Activated CD4-positive, alpha-beta T cell treated with anti-CD3 and anti-CD28 coated beads for 36 hours (primary cell): ENCODE results near the gene MGMT. TPM values are rescaled to one million over a fixed set of nuclear protein-coding genes. Genes with fewer than 3 reads are reported as not detected.
A peak's percentile ranks its signal among the peaks of the same experiment; 100 is the strongest.

Experiments
- ATAC-seq: fragments of 200-7000 bp; cut with Tn5 transposase; one replicate; pipeline ENCODE4 v1.10.0; 2021; ENCODE audit warnings: mild to moderate bottlenecking, moderate library complexity
- CTCF ChIA-PET: fragments of 350-600 bp; sonication (Branson Sonifier 250); formaldehyde crosslinking; loops from one replicate; lab custom pipeline; 2021; ENCODE audit warnings: antibody characterized with exemption; lab: Charles Lee
- POLR2A ChIA-PET: fragments of 350-600 bp; sonication (Branson Sonifier 250); formaldehyde crosslinking; loops from one replicate; lab custom pipeline; 2021; ENCODE audit warnings: antibody characterized with exemption, inconsistent platforms; lab: Charles Lee
- DNase-seq: peaks from one replicate; pipeline ENCODE4 v3.0.0-alpha.2; 2020
- H3K27ac Mint-ChIP-seq: one replicate; pipeline ENCODE4 v1.8.0; 2021; ENCODE audit warnings: mixed read lengths
- H3K27me3 Mint-ChIP-seq: one replicate; pipeline ENCODE4 v1.8.0; 2021; ENCODE audit warnings: mixed read lengths
- H3K36me3 Mint-ChIP-seq: one replicate; pipeline ENCODE4 v1.8.0; 2021; ENCODE audit warnings: low read depth, mixed read lengths
- H3K4me1 Mint-ChIP-seq: one replicate; pipeline ENCODE4 v1.8.0; 2021; ENCODE audit warnings: mixed read lengths
- H3K4me3 Mint-ChIP-seq: one replicate; pipeline ENCODE4 v1.8.0; 2021; ENCODE audit warnings: mild to moderate bottlenecking, moderate library complexity, mixed read lengths
- H3K9me3 Mint-ChIP-seq: one replicate; pipeline ENCODE4 v1.8.0; 2021; ENCODE audit warnings: low read depth, mixed read lengths
- intact Hi-C, 2 experiments: fragments of 100-400 bp; cut with DNase I in 1 of 2; cut with micrococcal nuclease in 1 of 2; formaldehyde crosslinking; loops; one replicate each; pipeline versions ENCODE4 v1.14.2 to v1.15.1; 2022 to 2024; cut with DNase I, micrococcal nuclease
- total RNA-seq, 2 experiments: library from RNA; stranded (reverse); gene quantifications; one replicate each; pipeline ENCODE4 v1.2.3, GENCODE V29; 2021

MGMT gene
- total RNA-seq, 2 experiments from 2014 or later = 18.0 to 22.8 TPM

DNA sequence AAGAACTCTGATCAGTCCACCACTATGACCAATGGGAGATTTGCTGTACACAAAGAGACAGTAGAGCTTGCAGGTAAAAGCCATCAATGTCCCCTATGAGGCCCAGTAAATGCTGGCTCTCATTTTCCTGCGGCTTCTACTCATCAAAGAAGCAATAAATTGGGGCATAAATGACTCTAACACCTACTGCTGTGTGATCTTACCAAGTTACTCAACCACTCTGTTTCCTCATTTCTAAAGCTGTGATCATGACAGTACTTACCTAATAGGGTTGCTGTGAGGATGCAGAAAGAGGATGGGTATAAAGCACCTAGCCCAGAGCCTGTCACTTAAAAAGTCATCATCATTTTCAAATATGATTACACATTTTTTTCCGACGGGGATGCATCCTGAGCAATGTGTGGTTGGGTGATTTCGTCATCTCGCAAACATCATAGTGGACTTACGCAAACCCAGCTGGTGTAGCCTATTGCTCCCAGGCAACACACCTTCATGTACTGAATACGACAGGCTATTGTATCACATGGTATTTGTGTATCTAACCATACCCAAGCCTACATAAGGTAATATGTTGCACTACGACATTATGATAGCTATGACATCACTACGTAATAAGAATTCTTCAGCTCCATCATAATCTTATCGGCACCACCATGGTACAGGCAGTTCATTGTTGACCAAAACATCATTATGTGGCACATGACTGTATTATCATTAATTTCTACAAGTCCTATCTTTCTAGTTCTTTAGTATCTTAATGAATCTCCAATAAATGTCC is 7.1 kb upstream of the MGMT start:
- POLR2A ChIA-PET = no interaction called here
- H3K27me3 Mint-ChIP-seq = peaks cover 16% of the 10 kb centered on the region
- H3K27ac Mint-ChIP-seq = no peak overlapping the region
- H3K4me1 Mint-ChIP-seq = no peaks in the 10 kb centered on the region
- H3K4me3 Mint-ChIP-seq = no peak overlapping the region
- ATAC-seq (no peak), DNase-seq (no peak)
- no peaks in the 10 kb centered on the region for H3K9me3 Mint-ChIP-seq
- no peaks in the 10 kb centered on the region for H3K36me3 Mint-ChIP-seq
- CTCF ChIA-PET = interaction anchor here (0.6 kb wide), 1 partner anchor 104 kb away, joined by 3 read pairs; no protein-coding TSS in a partner anchor
- intact Hi-C loops = no loop called here

DNA sequence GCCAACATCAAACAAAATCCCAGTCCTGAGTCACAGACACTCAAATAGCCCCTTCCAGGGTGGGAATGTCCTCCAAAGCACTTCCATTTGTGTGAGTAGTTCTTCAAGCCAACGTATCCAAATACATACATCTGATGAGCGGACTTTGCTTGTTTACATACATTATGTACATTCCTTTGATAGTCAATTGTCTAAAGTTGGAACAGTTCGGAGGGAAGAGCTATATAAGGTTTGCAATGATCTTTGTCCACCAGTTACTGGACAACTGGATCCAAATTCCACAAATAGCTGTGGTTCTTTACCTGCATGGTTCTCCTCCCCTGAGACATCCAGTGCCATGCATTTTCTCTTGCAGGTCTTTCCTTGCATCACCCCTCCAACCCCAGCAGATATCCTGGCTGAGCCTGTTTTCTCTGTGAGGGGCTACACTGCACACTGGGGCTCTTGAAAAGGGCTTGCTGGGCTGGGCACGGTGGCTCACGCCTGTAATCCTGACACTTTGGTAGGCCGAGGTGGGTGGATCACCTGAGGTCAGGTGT is 4.7 kb upstream of the MGMT start:
- ChIA-PET POLR2A (no interaction called here), CTCF (interaction anchor here (0.6 kb wide), 1 partner anchor 670 kb away, joined by 3 read pairs; no protein-coding TSS in a partner anchor)
- H3K27me3 Mint-ChIP-seq = peaks cover 7% of the 10 kb centered on the region
- intact Hi-C loops = no loop called here
- no peak for ATAC-seq
- H3K9me3 Mint-ChIP-seq = no peaks in the 10 kb centered on the region
- no peak overlapping the region for H3K27ac Mint-ChIP-seq
- H3K36me3 Mint-ChIP-seq = no peaks in the 10 kb centered on the region
- no peak for DNase-seq
- H3K4me1 Mint-ChIP-seq = no peaks in the 10 kb centered on the region
- no peak overlapping the region for H3K4me3 Mint-ChIP-seq

DNA sequence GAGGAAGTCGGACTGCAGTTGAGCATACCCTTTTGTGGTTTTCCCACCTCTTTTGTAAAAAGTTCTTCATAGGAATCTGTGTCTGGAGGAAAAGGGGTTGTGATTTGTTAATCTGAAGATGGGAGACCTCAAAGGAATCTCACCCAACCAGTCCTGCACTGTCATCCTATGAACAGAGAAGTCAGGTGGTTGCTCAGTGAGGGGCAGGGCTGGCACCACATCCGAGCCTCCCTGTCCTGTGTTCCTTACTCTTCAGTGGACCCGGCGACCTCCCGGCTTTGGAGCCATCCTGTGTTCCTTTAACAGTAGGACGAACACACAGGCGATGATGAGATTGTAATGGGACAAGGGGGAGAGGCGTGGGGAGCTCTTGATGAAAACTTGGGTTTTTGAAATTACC is 2.8 kb upstream of the MGMT start:
- CTCF ChIA-PET = interaction anchor here (0.6 kb wide), 1 partner anchor 229 kb away, joined by 5 read pairs; no protein-coding TSS in a partner anchor
- POLR2A ChIA-PET = no interaction called here

DNA sequence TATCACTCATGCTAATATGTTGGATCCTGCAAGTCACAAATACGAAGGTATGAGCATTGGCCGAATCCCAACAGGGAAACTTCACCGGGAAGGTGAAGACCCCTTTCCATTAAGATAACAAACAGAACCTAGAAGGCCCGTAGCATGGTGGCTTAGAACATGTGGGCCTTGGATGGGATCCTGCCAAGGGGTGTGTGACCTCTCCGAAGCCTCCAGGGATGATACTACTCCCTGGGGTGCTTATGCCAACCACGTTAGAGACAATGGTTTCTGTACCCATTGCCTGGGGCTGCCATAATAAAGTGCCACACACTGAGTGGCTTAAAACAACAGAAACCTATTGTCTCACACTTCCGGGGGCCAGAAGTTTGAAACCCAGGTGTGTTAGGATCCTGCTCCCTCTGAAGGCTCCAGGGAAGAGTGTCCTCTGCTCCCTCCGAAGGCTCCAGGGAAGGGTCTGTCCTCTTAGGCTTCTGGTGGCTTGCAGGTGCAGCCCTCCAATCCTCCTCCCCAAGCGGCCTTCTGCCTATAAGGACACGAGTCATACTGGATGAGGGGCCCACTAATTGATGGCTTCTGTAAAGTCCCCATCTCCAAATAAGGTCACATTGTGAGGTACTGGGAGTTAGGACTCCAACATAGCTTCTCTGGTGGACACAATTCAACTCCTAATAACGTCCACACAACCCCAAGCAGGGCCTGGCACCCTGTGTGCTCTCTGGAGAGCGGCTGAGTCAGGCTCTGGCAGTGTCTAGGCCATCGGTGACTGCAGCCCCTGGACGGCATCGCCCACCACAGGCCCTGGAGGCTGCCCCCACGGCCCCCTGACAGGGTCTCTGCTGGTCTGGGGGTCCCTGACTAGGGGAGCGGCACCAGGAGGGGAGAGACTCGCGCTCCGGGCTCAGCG is 992 bp upstream of the MGMT start:
- intact Hi-C loops = loop anchor here (2.0 to 5.0 kb wide), 5 partner anchors 496 to 1419 kb away; partner anchors contain the start of genes EBF3 (in 1 of the 2), GLRX3 (in 1 of the 2) and MKI67 (in 1 of the 2)
- Mint-ChIP-seq H3K27ac (peak overlapping the region; percentile 42), H3K9me3 (no peaks in the 10 kb centered on the region), H3K4me3 (peak overlapping the region; percentile 70), H3K4me1 (peaks cover 7% of the 10 kb centered on the region), H3K27me3 (no peaks in the 10 kb centered on the region), H3K36me3 (peaks cover 7% of the 10 kb centered on the region)
- POLR2A ChIA-PET = no interaction called here
- CTCF ChIA-PET = interaction anchor here (1.0 kb wide), 1 partner anchor 644 kb away, joined by 3 read pairs; the partner anchor contains the start of gene C10orf143
- ATAC-seq = no peak
- DNase-seq = peak; percentile 15

More for the DNA sequence above, 2.8 kb upstream of the MGMT start:
- no peak for ATAC-seq
- intact Hi-C loops = no loop called here
- Mint-ChIP-seq H3K27me3 (no peaks in the 10 kb centered on the region), H3K9me3 (no peaks in the 10 kb centered on the region), H3K27ac (no peak overlapping the region), H3K36me3 (peaks cover under 1% of the 10 kb centered on the region), H3K4me1 (peaks cover 7% of the 10 kb centered on the region), H3K4me3 (no peak overlapping the region)
- DNase-seq = no peak

DNA sequence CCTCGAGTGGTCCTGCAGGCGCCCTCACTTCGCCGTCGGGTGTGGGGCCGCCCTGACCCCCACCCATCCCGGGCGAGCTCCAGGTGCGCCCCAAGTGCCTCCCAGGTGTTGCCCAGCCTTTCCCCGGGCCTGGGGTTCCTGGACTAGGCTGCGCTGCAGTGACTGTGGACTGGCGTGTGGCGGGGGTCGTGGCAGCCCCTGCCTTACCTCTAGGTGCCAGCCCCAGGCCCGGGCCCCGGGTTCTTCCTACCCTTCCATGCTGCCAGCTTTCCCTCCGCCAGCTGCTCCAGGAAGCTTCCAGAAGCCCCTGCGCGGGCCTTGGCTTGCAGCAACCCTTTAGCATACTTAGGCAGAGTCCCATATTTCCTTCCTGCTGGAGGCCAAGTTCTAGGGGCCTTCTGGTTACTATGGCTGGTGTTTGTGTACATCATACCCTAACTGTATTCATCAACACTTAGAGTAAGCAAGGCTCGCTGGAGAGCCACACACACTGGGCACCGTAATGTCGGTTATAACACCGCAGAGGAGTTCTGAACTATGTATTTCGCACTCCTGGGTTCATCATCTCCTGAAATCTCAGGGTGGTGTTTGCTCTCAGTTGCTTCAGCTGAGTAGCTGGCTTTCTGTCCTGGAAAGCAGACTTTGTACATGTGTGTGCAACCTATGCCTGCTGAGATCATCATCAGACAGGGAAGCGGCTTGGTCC is 471 bp downstream of the MGMT start:
- H3K9me3 Mint-ChIP-seq = no peaks in the 10 kb centered on the region
- peak overlapping the region; percentile 77 for H3K4me3 Mint-ChIP-seq
- DNase-seq (peak; percentile 21), ATAC-seq (peak; percentile 1)
- peak overlapping the region; percentile 33 for H3K27ac Mint-ChIP-seq
- no peaks in the 10 kb centered on the region for H3K27me3 Mint-ChIP-seq
- ChIA-PET CTCF (interaction anchor here (0.6 to 1.0 kb wide), 3 partner anchors 643 to 1419 kb away, joined by 3 read pairs; partner anchors contain the start of gene C10orf143), POLR2A (no interaction called here)
- intact Hi-C loops = loop anchor here (1.0 to 5.0 kb wide), 8 partner anchors 495 to 1421 kb away; partner anchors contain the start of genes GLRX3 (in 2 of the 2), EBF3 (in 1 of the 2) and MKI67 (in 1 of the 2)
- H3K4me1 Mint-ChIP-seq = peaks cover 7% of the 10 kb centered on the region
- peaks cover 14% of the 10 kb centered on the region for H3K36me3 Mint-ChIP-seq

DNA sequence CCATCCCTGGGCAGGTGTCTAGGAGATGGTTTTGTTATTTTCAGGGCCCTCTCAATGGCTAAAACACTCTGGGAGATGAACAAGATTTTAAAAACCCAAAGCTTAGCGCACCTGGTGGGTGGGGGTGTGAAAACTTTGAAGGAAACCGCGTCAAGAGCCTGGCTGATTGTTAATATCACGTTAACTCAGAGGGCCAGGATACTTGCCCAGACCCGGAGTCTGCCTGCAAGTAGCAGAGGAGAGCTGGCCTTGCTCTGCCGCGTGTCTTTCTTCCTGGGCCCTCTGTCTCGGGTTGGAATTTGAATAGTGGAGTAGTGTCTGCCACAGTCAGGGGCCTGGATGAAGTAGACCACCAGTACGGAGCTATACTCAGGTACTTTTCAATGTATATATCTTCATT is 1.1 kb downstream of the MGMT start:
- intact Hi-C loops = loop anchor here (5.0 kb wide), 3 partner anchors 494 to 1256 kb away; partner anchors contain the start of genes EBF3 (in 1 of the 2) and GLRX3 (in 1 of the 2)
- H3K27ac Mint-ChIP-seq = no peak overlapping the region
- POLR2A ChIA-PET = no interaction called here

DNA sequence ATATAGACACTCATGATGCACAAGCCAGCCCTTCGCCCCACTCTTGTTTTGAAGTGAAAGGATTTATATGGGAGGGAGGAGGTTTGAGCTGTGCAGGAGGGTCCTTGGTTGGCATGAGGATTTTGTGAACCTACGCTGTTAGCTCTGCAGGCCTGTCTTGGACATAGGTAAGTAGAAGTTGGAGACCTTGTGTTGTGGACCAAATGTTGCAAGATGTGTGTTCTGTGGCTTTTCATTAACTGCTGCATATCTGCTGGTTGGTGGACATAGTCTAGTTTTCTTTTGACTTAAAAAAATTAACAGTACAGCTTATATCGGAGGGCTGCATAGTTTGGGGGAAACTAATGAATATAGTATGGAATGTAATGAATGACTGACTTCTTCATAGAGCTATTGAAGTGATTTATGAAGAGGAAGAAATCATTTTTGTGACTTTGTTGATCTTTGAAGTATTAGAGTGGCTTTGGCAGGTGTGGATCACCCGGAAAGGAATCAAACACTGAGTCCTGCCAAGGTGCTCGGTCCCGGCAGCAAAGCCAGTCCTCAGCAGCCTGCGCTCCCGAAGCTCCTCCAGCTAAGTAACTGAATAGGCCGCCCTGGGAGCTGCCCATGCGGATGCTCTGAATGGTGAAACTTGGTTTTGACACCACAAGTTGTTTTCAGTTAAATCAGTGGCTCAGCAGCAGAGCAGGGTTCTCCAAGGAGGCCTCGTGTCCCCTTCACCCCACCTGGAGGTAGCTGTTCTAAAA is 3.2 kb downstream of the MGMT start:
- no peak for ATAC-seq
- peaks cover 14% of the 10 kb centered on the region for H3K4me1 Mint-ChIP-seq
- H3K4me3 Mint-ChIP-seq = no peak overlapping the region
- no peak overlapping the region for H3K27ac Mint-ChIP-seq
- H3K36me3 Mint-ChIP-seq = peaks cover 14% of the 10 kb centered on the region
- ChIA-PET CTCF (interaction anchor here (0.8 kb wide), 1 partner anchor 9 kb away, joined by 5 read pairs; no protein-coding TSS in a partner anchor), POLR2A (no interaction called here)
- no peaks in the 10 kb centered on the region for H3K27me3 Mint-ChIP-seq
- no peaks in the 10 kb centered on the region for H3K9me3 Mint-ChIP-seq
- intact Hi-C loops = no loop called here
- DNase-seq = no peak

More for the DNA sequence above, 1.1 kb downstream of the MGMT start:
- CTCF ChIA-PET = no interaction called here
- H3K4me3 Mint-ChIP-seq = peak overlapping the region; percentile 77
- H3K27me3 Mint-ChIP-seq = no peaks in the 10 kb centered on the region
- DNase-seq = no peak
- no peaks in the 10 kb centered on the region for H3K9me3 Mint-ChIP-seq
- ATAC-seq = no peak
- H3K36me3 Mint-ChIP-seq = peaks cover 14% of the 10 kb centered on the region
- peaks cover 7% of the 10 kb centered on the region for H3K4me1 Mint-ChIP-seq

DNA sequence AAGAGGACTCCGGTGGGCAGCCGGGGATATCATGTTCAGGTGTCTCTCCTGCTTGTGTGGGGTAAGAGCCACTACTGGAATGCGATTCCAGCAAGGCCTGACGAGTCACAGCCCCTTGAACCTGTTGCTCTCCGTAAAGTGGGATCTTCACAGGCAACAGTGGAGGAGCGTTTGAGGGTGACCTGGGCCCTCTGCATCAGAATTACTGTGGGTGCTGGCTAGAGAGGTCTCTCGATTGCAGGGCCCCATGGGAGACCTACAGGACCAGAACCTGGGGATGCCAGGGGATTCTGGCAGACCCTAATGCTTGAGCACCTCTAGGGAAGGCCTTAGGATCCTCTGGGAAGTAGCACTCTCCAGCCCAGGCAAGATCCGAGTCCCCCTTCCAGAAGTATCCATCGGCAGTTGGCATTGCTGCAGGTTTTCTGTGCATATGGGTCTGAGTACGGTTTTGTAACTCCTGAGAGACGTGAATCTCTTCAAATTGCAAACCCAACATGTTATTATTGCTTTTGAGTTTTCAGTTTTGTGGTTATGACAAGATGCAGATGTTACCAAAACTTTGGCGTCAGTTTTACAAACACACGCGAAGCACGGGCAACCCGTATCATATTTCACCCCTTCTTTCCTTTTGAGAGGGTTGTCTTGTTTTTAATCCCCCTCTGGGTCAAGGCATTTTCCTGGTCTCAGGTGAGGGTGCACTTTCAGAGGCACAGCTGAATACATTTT is 4.6 kb downstream of the MGMT start:
- DNase-seq (no peak), ATAC-seq (no peak)
- Mint-ChIP-seq H3K4me3 (no peak overlapping the region), H3K36me3 (peaks cover 14% of the 10 kb centered on the region), H3K4me1 (peaks cover 14% of the 10 kb centered on the region), H3K27me3 (no peaks in the 10 kb centered on the region), H3K27ac (no peak overlapping the region), H3K9me3 (no peaks in the 10 kb centered on the region)
- ChIA-PET CTCF (no interaction called here), POLR2A (no interaction called here)
- intact Hi-C loops = no loop called here

DNA sequence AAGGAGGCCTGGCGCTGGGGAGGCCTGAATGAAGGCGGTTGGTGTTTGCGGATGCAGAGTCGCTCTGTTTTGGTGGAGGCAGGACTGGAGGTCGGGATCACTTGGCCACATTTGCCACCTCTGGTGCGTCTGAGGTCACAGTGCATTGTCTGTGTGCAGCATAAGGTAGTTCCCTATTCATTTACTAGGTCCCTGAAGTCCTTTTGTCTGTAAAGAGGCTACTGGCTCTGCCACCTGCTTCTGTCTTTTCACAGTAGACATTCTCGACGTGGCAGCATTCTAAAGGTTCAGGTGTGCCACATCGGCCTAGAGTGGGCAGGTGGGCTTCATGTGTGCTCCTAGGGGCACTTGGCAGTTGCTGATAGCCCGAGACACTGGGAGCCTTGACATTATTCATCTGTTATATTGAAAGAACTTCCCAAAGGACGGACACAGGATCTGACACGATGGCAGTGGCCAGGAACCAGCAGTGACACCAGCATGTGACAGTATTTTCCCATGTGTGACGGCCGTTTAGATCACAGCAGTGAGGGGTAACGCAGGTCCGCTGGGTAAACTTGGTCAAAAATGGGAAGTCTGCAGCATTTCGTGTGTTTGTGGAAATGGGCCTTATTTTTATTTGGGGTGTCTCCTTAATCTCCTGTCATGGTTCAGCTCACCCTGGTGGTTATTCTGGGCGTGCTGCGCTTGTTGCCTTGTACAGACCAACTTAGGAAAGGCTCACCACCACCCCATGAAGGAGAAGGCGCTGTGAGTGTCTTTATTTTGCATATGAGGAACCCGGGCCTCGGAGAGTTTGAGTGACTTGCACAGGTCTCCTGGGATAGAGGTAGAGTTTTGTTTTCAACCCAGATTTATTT is 5.9 kb downstream of the MGMT start:
- peaks cover 11% of the 10 kb centered on the region for H3K4me1 Mint-ChIP-seq
- H3K9me3 Mint-ChIP-seq = peaks cover 2% of the 10 kb centered on the region
- ATAC-seq (no peak), DNase-seq (no peak)
- no peak overlapping the region for H3K4me3 Mint-ChIP-seq
- POLR2A ChIA-PET = interaction anchor here (0.7 kb wide), 1 partner anchor 243 kb away, joined by 3 read pairs; no protein-coding TSS in a partner anchor
- intact Hi-C loops = no loop called here
- peaks cover 19% of the 10 kb centered on the region for H3K36me3 Mint-ChIP-seq
- CTCF ChIA-PET = no interaction called here
- H3K27me3 Mint-ChIP-seq = no peaks in the 10 kb centered on the region
- H3K27ac Mint-ChIP-seq = no peak overlapping the region
